NCI-H187 (cell line): ENCODE results near the gene TMEM51.

Experiments
- DNase-seq, 2 experiments: peaks; one replicate each; lab custom pipeline; 2025; lab: John Stamatoyannopoulos, UW

TMEM51 gene

GRCh38 chr1:15153184-15153841 is at the start of gene TMEM51:
TSS of gene TMEM51 (plus strand) at chr1:15153747. CDS start at chr1:15215088, 61,341 bp downstream.
- DNase-seq: no peak

- no peak for DNase-seq
Observed at GRCh38 chr1:15103906-15104305, 49.6 kb upstream of the TMEM51 start.

- no peak for DNase-seq
Observed at GRCh38 chr1:15104768-15105167, 48.8 kb upstream of the TMEM51 start.

GRCh38 chr1:15106608-15107007 is 46.9 kb upstream of the TMEM51 start:
- DNase-seq: no peak

GRCh38 chr1:15107058-15107687 is 46.4 kb upstream of the TMEM51 start:
- no peak for DNase-seq

GRCh38 chr1:15107911-15108310 is 45.6 kb upstream of the TMEM51 start:
- DNase-seq: no peak

- DNase-seq: no peak
Observed at GRCh38 chr1:15110128-15110866, 43.2 kb upstream of the TMEM51 start.

GRCh38 chr1:15110867-15111230 is 42.7 kb upstream of the TMEM51 start:
- DNase-seq: no peak

- DNase-seq: no peak
Observed at GRCh38 chr1:15113146-15113545, 40.4 kb upstream of the TMEM51 start.

- DNase-seq: no peak
Observed at GRCh38 chr1:15114884-15115283, 38.7 kb upstream of the TMEM51 start.

GRCh38 chr1:15115542-15116330 is 37.8 kb upstream of the TMEM51 start:
- no peak for DNase-seq

GRCh38 chr1:15116966-15117365 is 36.6 kb upstream of the TMEM51 start:
- DNase-seq: no peak

- no peak for DNase-seq
Observed at GRCh38 chr1:15117671-15118325, 35.7 kb upstream of the TMEM51 start.

GRCh38 chr1:15118579-15118978 is 35.0 kb upstream of the TMEM51 start:
- no peak for DNase-seq

- DNase-seq: no peak
Observed at GRCh38 chr1:15120251-15120945, 33.1 kb upstream of the TMEM51 start.

- DNase-seq: no peak
Observed at GRCh38 chr1:15122331-15122730, 31.2 kb upstream of the TMEM51 start.

- no peak for DNase-seq
Observed at GRCh38 chr1:15123270-15123669, 30.3 kb upstream of the TMEM51 start.

GRCh38 chr1:15123925-15124324 is 29.6 kb upstream of the TMEM51 start:
- DNase-seq: no peak

- DNase-seq: no peak
Observed at GRCh38 chr1:15124362-15125100, 29.0 kb upstream of the TMEM51 start.

GRCh38 chr1:15125101-15125745 is 28.3 kb upstream of the TMEM51 start:
- no peak for DNase-seq
